GM18907 (cell line): ENCODE measurements around the gene PSPH.

Source experiments
- ATAC-seq: cut with Tn5 transposase; IDR thresholded peaks from one replicate; pipeline ENCODE4 v1.9.1; 2021; ENCODE audit warnings: mild to moderate bottlenecking, moderate library complexity; ENCODE audit not compliant: unreplicated experiment

Gene PSPH

GRCh38 chr7:56007891-56008290 lies 43.4 kb downstream of the PSPH start:
- ATAC-seq, result no peak

- ATAC-seq, result no peak
Measured at GRCh38 chr7:56007167-56007652, 44.0 kb downstream of the PSPH start.

GRCh38 chr7:56003749-56004148 lies 47.5 kb downstream of the PSPH start:
- no peak for ATAC-seq

GRCh38 chr7:55996856-55997500 lies 54.3 kb downstream of the PSPH start:
- ATAC-seq, result no peak

GRCh38 chr7:55992346-55992745 lies 58.9 kb downstream of the PSPH start:
- no peak for ATAC-seq

- no peak for ATAC-seq
Measured at GRCh38 chr7:55983537-55983936, 67.7 kb downstream of the PSPH start.

GRCh38 chr7:55980266-55980665 lies 71.0 kb downstream of the PSPH start:
- ATAC-seq, result no peak

- ATAC-seq, result no peak
Measured at GRCh38 chr7:55977831-55978230, 73.4 kb downstream of the PSPH start.

- no peak for ATAC-seq
Measured at GRCh38 chr7:55975988-55976633, 75.1 kb downstream of the PSPH start.

GRCh38 chr7:55973747-55974250 lies 77.4 kb downstream of the PSPH start:
- ATAC-seq, result no peak

GRCh38 chr7:55970978-55971377 lies 80.3 kb downstream of the PSPH start:
- no peak for ATAC-seq

- no peak for ATAC-seq
Measured at GRCh38 chr7:55970561-55970960, 80.7 kb downstream of the PSPH start.

- ATAC-seq, result no peak
Measured at GRCh38 chr7:55969391-55969790, 81.9 kb downstream of the PSPH start.

- no peak for ATAC-seq
Measured at GRCh38 chr7:55966851-55967250, 84.4 kb downstream of the PSPH start.

GRCh38 chr7:55965805-55966421 lies 85.3 kb downstream of the PSPH start:
- ATAC-seq, result no peak

GRCh38 chr7:55965100-55965470 lies 86.2 kb downstream of the PSPH start:
- ATAC-seq, result no peak

GRCh38 chr7:55964261-55965099 lies 86.8 kb downstream of the PSPH start, which contains the start of gene NIPSNAP2:
Gene NIPSNAP2, plus strand, starts transcription at chr7:55964585. Its CDS starts 25 bp downstream, at chr7:55964610.
- ATAC-seq, result peak; percentile 83

GRCh38 chr7:55963584-55964168 lies 87.6 kb downstream of the PSPH start:
- no peak for ATAC-seq

- no peak for ATAC-seq
Measured at GRCh38 chr7:55962014-55962413, 89.2 kb downstream of the PSPH start.
